AG04450 (cell line): Measurements from ENCODE around the gene GRK5. TPM values are rescaled to one million over a fixed set of nuclear protein-coding genes. Genes with fewer than 3 reads are reported as not detected.

ENCODE experiments used
- CTCF ChIA-PET: fragments of 300-600, 350-600 bp; formaldehyde crosslinking; extraction: SDS; loops from one replicate; lab custom pipeline; 2022; ENCODE audit warnings: antibody characterized with exemption, inconsistent platforms; lab: Charles Lee
- POLR2A ChIA-PET: fragments of 350-600 bp; formaldehyde crosslinking; extraction: SDS; loops from one replicate; lab custom pipeline; 2021; ENCODE audit warnings: antibody characterized with exemption, inconsistent platforms; lab: Yijun Ruan, JAX
- DNase-seq: peaks from one replicate; pipeline ENCODE4 v3.0.0-alpha.2; 2011; ENCODE audit warnings: low read depth, low spot score
- H3K27ac ChIP-seq: one replicate; pipeline ENCODE4 v1.5.1; 2012; ENCODE audit warnings: low read depth, low read length, control low read depth
- H3K27me3 ChIP-seq: one replicate; pipeline ENCODE4 v1.6.0; 2012; ENCODE audit warnings: low read length; ENCODE audit not compliant: control insufficient read depth, insufficient read depth
- H3K4me3 ChIP-seq: 2 replicates; pipeline ENCODE4 v1.5.1; 2011; ENCODE audit warnings: mild to moderate bottlenecking, low read depth, low read length, control low read depth
- H3K9me3 ChIP-seq: 2 replicates; pipeline ENCODE4 v1.5.1; 2012; ENCODE audit warnings: low read length; ENCODE audit not compliant: control insufficient read depth, insufficient read depth
- polyA plus RNA-seq: library from polyadenylated mRNA; depleted of rRNA; stranded (reverse); fragments of >200 nt; gene quantifications from 2 replicates; pipeline ENCODE4 v1.2.3, GENCODE V29; 2011
- TF ChIP-seq, protein P1 (sequence below): IDR thresholded peaks from 2 replicates; pipeline ENCODE4 v1.5.1; 2011; ENCODE audit warnings: low read depth, low read length, control low read depth, inconsistent platforms

The GRK5 gene
- polyA plus RNA-seq, 1 experiment: 27.6 TPM

DNA sequence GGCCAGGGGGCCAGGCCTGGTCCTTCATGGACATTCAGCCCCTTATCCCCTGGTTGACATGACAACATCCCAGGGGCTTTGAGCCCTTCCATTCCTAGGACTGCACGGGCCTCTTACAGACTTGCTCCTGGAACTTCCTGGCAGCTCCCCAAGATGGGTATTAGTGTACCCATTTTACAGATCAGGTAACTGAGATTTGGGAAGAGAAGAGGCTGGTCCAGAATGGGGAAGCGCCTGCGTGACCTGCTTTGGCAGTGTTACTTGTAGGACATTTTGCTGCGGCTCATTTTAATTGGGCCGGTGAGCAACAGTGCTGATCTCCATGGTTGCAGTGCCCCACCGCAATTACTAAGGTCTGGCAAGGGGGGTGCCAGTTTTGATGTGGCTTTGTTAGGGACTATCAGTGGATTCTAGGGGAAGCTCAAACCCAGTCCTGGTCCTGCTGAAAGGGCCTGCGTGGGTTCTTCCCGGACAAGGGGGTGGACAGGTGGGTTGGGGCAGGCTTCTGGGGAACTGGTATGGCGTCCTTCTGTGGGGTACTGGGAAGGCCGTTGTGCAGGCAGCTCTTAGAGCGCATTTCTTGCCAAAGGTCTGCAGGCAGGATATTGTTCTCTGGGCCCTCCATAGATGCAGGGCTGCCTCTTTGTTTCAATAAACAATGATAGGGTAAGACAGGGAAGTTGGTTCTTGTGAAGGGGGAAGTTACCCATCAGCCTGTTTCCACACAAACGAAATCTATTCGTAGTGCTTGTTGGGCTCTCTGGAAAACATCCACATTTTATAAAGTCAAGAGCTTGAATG lies 197.5 kb downstream of the GRK5 start:
- TF ChIP-seq, protein P1, sequence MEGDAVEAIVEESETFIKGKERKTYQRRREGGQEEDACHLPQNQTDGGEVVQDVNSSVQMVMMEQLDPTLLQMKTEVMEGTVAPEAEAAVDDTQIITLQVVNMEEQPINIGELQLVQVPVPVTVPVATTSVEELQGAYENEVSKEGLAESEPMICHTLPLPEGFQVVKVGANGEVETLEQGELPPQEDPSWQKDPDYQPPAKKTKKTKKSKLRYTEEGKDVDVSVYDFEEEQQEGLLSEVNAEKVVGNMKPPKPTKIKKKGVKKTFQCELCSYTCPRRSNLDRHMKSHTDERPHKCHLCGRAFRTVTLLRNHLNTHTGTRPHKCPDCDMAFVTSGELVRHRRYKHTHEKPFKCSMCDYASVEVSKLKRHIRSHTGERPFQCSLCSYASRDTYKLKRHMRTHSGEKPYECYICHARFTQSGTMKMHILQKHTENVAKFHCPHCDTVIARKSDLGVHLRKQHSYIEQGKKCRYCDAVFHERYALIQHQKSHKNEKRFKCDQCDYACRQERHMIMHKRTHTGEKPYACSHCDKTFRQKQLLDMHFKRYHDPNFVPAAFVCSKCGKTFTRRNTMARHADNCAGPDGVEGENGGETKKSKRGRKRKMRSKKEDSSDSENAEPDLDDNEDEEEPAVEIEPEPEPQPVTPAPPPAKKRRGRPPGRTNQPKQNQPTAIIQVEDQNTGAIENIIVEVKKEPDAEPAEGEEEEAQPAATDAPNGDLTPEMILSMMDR: no peak
- Histone ChIP-seq H3K4me3 (no peak overlapping the region), H3K9me3 (no peaks in the 10 kb centered on the region; the same call in 1 of the 2 replicates), H3K27ac (no peak overlapping the region), H3K27me3 (no peaks in the 10 kb centered on the region)
- CTCF ChIA-PET: interaction anchor here (0.8 kb wide), 1 partner anchor 206 kb away, joined by 3 read pairs; no protein-coding TSS in a partner anchor
- POLR2A ChIA-PET: interaction anchor here (0.5 kb wide), 1 partner anchor 153 kb away, joined by 3 read pairs; no protein-coding TSS in a partner anchor
- no peak for DNase-seq

DNA sequence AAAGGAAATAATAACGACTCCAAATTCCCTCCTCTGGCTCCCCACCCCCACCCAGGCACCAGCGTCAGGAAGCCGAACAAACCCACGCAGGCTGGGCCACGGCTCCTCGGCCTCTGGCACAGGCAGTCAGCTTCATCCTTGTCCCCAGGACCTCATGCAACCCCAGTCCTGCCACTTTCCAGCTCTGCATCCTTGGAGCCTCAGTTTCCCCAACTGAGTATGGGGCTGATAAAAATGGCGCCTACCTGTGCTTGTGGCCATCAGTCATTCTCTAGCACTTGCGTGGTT lies 198.1 kb downstream of the GRK5 start:
- no peak overlapping the region for H3K4me3 ChIP-seq
- TF ChIP-seq, protein P1: no peak
- H3K27ac ChIP-seq: no peak overlapping the region
- ChIA-PET POLR2A (no interaction called here), CTCF (interaction anchor here (0.8 kb wide), 1 partner anchor 206 kb away, joined by 3 read pairs; no protein-coding TSS in a partner anchor)
- H3K27me3 ChIP-seq: no peaks in the 10 kb centered on the region
- DNase-seq: no peak
- H3K9me3 ChIP-seq: no peaks in the 10 kb centered on the region; the same call in 1 of the 2 replicates

DNA sequence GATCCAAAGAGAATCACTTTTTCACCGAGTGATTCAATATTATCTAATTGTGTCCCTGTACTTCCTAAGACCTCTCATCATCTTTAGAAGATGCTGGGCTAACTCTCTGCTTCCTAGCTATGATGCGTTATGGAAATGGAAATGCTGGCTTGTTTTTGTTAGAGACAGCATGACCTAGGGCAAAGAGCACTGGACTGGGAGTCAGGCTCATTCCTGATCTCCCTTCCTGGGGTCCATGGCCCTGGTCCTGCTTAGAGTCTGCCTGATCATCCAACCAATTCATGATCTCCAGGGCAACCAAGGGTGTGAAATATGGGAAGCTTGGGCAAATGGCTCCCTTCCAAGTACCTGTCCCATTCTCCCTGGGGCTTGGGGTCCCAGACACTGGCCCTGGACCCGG lies 198.8 kb downstream of the GRK5 start:
- DNase-seq: no peak
- CTCF ChIA-PET: interaction anchor here (1.2 kb wide), 1 partner anchor 13 kb away, joined by 3 read pairs; no protein-coding TSS in a partner anchor
- POLR2A ChIA-PET: no interaction called here

DNA sequence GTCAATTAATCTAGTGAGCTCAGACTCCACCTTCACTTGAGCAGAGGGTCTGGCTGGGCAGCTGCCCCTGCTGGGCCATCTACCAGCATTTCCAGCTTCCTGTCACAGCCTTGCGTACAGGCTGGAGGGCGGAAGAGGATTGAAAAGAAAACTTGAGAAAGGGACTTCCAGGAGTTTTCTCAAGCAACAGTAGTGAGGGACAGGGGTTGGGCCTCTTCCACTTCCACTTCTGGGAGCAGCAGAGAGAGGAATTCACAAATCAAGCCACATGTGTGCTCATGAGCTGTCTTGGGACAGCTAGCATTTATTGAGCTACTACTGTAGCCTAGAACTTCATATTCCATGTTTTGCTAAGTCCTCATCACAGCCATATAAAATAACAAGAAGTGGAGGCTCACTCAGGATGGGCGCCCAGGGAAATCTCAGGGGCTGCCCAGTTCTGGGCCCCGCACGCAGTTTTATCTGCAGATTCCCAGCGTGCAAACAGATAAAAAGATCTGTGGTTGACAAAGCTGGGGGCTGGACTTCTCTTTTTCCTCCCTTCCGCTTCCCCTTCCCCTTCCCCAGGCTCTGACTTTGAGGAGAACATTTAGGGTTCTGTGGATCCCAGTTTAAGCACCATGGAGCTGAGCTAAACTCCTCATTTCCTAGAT lies 199.4 kb downstream of the GRK5 start:
- POLR2A ChIA-PET: no interaction called here
- no peak for DNase-seq

More for the DNA sequence above, 198.8 kb downstream of the GRK5 start:
- no peaks in the 10 kb centered on the region; the same call in 1 of the 2 replicates for H3K9me3 ChIP-seq
- no peak overlapping the region for H3K4me3 ChIP-seq
- no peak overlapping the region for H3K27ac ChIP-seq
- TF ChIP-seq, protein P1: no peak
- no peaks in the 10 kb centered on the region for H3K27me3 ChIP-seq

More for the DNA sequence above, 199.4 kb downstream of the GRK5 start:
- TF ChIP-seq, protein P1: no peak
- Histone ChIP-seq H3K27ac (no peak overlapping the region), H3K4me3 (no peak overlapping the region), H3K9me3 (no peaks in the 10 kb centered on the region; the same call in 1 of the 2 replicates), H3K27me3 (no peaks in the 10 kb centered on the region)
- CTCF ChIA-PET: interaction anchor here (1.2 kb wide), 2 partner anchors 11 to 12 kb away, joined by 3 to 4 read pairs; no protein-coding TSS in a partner anchor
